Neural cell (in vitro differentiated cells): ENCODE measurements around the gene CLGN. TPM values are rescaled to one million over a fixed set of nuclear protein-coding genes. Genes with fewer than 3 reads are reported as not detected.

ENCODE experiments used
- H2AFZ ChIP-seq: fragments of 200-600, 300-800 bp; sonication (generic), shearing (Covaris generic); 2 replicates; pipeline ENCODE4 v1.6.0; 2014; ENCODE audit warnings: low read depth, mild to moderate bottlenecking, antibody characterized with exemption, low read length, moderate library complexity
- H3F3A ChIP-seq: fragments of 200-600 bp; shearing (Covaris generic); 2 replicates; pipeline ENCODE4 v1.6.1; 2016; ENCODE audit warnings: mild to moderate bottlenecking, moderate library complexity, mixed read lengths, antibody characterized with exemption, low read length; ENCODE audit not compliant: insufficient read depth, poor library complexity, severe bottlenecking
- H3K27ac ChIP-seq: fragments of 200-600, 300-800 bp; sonication (generic), shearing (Covaris generic); 2 replicates; pipeline ENCODE4 v1.5.1; 2014; ENCODE audit warnings: mild to moderate bottlenecking, low read length, moderate library complexity
- H3K27me3 ChIP-seq: fragments of 300-800, 200-600 bp; sonication (generic), shearing (Covaris generic); 2 replicates; pipeline ENCODE4 v1.6.0; 2014; ENCODE audit warnings: mild to moderate bottlenecking, low read depth, low read length, moderate library complexity; ENCODE audit not compliant: insufficient read depth
- H3K36me3 ChIP-seq: fragments of 300-800, 200-600 bp; sonication (generic), shearing (Covaris generic); 2 replicates; pipeline ENCODE4 v1.5.1; 2014; ENCODE audit warnings: mild to moderate bottlenecking, antibody characterized with exemption, low read length, moderate library complexity; ENCODE audit not compliant: insufficient read depth
- H3K4me2 ChIP-seq: fragments of 300-800, 200-600 bp; sonication (generic), shearing (Covaris generic); 2 replicates; pipeline ENCODE4 v1.6.0; 2014; ENCODE audit warnings: mild to moderate bottlenecking, low read length
- H3K4me3 ChIP-seq: fragments of 300-800, 200-600 bp; sonication (generic), shearing (Covaris generic); 2 replicates; pipeline ENCODE4 v1.5.1; 2014; ENCODE audit warnings: mild to moderate bottlenecking, low read length, moderate library complexity
- H3K79me2 ChIP-seq: fragments of 200-600 bp; shearing (Covaris generic); replicated peaks from 2 replicates; pipeline ENCODE4 v1.6.0; 2014; ENCODE audit warnings: mild to moderate bottlenecking, low read length, moderate library complexity; ENCODE audit not compliant: insufficient read depth
- H3K9ac ChIP-seq: fragments of 300-800, 200-600 bp; sonication (generic), shearing (Covaris generic); 2 replicates; pipeline ENCODE4 v1.6.1; 2016; ENCODE audit warnings: mild to moderate bottlenecking, low read length, mixed read lengths
- H3K9me2 ChIP-seq: fragments of 200-600 bp; shearing (Covaris generic); 2 replicates; pipeline ENCODE4 v1.6.1; 2016; ENCODE audit warnings: mild to moderate bottlenecking, low read length, mixed read lengths; ENCODE audit not compliant: insufficient read depth
- H3K9me3 ChIP-seq: fragments of 200-600, 300-800 bp; sonication (generic), shearing (Covaris generic); 2 replicates; pipeline ENCODE4 v1.6.1; 2016; ENCODE audit warnings: mild to moderate bottlenecking, mixed run types, low read length, moderate library complexity, mixed read lengths
- H4K20me1 ChIP-seq: fragments of 200-600 bp; shearing (Covaris generic); 2 replicates; pipeline ENCODE4 v1.6.1; 2016; ENCODE audit warnings: mild to moderate bottlenecking, mixed run types; ENCODE audit not compliant: insufficient read depth
- RAD21 ChIP-seq: fragments of 450-650 bp; conservative IDR thresholded peaks from 2 replicates; pipeline ENCODE4 v1.6.1; 2014; ENCODE audit warnings: antibody characterized with exemption, mild to moderate bottlenecking, moderate library complexity
- TAF1 ChIP-seq: IDR thresholded peaks from 2 replicates; pipeline ENCODE4 v1.6.1; 2012; ENCODE audit warnings: low read depth
- polyA plus RNA-seq: library from polyadenylated mRNA; depleted of rRNA; stranded (reverse); fragments of >200 nt; gene quantifications from 2 replicates; pipeline ENCODE4 v1.2.3, GENCODE V29; 2014
- TF ChIP-seq, protein P1 (sequence below): IDR thresholded peaks from 2 replicates; pipeline ENCODE4 v1.6.1; 2012; ENCODE audit warnings: borderline replicate concordance

Gene CLGN
- polyA plus RNA-seq, 1 donor from 2014 or later: 20.8 TPM

DNA sequence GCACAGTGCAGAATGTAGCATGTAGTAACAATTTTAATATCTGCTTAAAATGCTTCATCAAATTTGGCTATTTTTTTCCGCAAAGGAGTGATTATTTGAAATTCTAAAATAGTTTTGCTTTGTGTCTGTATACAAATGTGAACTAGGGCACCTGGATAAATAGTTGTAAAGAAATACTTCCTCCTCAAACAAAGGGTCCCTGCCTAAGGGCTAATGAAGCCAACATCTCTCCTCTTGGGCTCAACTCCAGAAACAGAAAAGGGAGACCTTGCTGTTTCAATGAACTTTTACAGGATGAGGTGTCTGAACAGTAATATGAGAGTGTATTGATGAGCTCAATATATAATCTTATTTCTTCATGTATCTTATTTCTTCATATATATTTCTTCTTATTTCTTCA, 84.8 kb downstream of the CLGN start:
- Histone ChIP-seq H3K27ac (no peak overlapping the region), H3K9me3 (no peaks in the 10 kb centered on the region), H3K79me2 (no peaks in the 10 kb centered on the region), H3K4me3 (no peak overlapping the region), H3K4me2 (no peak overlapping the region), H3F3A (no peaks in the 10 kb centered on the region), H3K36me3 (no peaks in the 10 kb centered on the region), H3K9me2 (no peaks in the 10 kb centered on the region), H4K20me1 (no peaks in the 10 kb centered on the region), H2AFZ (no peak overlapping the region), H3K27me3 (no peaks in the 10 kb centered on the region), H3K9ac (no peak overlapping the region)
- TF ChIP-seq TAF1: no peak
- TF ChIP-seq, protein P1, sequence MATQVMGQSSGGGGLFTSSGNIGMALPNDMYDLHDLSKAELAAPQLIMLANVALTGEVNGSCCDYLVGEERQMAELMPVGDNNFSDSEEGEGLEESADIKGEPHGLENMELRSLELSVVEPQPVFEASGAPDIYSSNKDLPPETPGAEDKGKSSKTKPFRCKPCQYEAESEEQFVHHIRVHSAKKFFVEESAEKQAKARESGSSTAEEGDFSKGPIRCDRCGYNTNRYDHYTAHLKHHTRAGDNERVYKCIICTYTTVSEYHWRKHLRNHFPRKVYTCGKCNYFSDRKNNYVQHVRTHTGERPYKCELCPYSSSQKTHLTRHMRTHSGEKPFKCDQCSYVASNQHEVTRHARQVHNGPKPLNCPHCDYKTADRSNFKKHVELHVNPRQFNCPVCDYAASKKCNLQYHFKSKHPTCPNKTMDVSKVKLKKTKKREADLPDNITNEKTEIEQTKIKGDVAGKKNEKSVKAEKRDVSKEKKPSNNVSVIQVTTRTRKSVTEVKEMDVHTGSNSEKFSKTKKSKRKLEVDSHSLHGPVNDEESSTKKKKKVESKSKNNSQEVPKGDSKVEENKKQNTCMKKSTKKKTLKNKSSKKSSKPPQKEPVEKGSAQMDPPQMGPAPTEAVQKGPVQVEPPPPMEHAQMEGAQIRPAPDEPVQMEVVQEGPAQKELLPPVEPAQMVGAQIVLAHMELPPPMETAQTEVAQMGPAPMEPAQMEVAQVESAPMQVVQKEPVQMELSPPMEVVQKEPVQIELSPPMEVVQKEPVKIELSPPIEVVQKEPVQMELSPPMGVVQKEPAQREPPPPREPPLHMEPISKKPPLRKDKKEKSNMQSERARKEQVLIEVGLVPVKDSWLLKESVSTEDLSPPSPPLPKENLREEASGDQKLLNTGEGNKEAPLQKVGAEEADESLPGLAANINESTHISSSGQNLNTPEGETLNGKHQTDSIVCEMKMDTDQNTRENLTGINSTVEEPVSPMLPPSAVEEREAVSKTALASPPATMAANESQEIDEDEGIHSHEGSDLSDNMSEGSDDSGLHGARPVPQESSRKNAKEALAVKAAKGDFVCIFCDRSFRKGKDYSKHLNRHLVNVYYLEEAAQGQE: no peak
- TF ChIP-seq RAD21: no peak

Other genes starting within 250 kb of the CLGN start
- 264 and 320 TPM in 2 replicates for gene SCOC, start 54.0 kb downstream of the CLGN start, polyA plus RNA-seq
- gene MGAT4D, start 70.6 kb upstream of the CLGN start, polyA plus RNA-seq: 0.05 TPM in 1 of 2 replicates, not detected in the other
- 81.8 and 101 TPM in 2 replicates for gene ELMOD2, start 96.5 kb upstream of the CLGN start, polyA plus RNA-seq
- not detected in 2 replicates for gene UCP1, start 141.3 kb upstream of the CLGN start, polyA plus RNA-seq